NCI-H1092 treated with DMSO at 0.1 percent for 48 hours (cell line): ENCODE data around the gene MKKS.
"Not testable (repeated sequence)": the region's sequence is repeated elsewhere in the genome, so short reads cannot be mapped to it uniquely, and the experiment has no call there.

ENCODE experiments used
- DNase-seq: peaks from one replicate; lab custom pipeline; 2025; lab: John Stamatoyannopoulos, UW

MKKS gene

GRCh38 chr20:10412591-10413408, 21.2 kb downstream of the MKKS start:
- DNase-seq: no peak

- no peak for DNase-seq
Observed at GRCh38 chr20:10411673-10412072, 22.3 kb downstream of the MKKS start.

GRCh38 chr20:10408108-10408813, 25.8 kb downstream of the MKKS start:
- no peak for DNase-seq

- no peak for DNase-seq
Observed at GRCh38 chr20:10404959-10405530, 29.0 kb downstream of the MKKS start.

- DNase-seq: no peak
Observed at GRCh38 chr20:10404023-10404628, 29.9 kb downstream of the MKKS start.

- no peak for DNase-seq
Observed at GRCh38 chr20:10402938-10403608, 30.9 kb downstream of the MKKS start.

- DNase-seq: no peak
Observed at GRCh38 chr20:10398834-10399369, 35.1 kb downstream of the MKKS start.

GRCh38 chr20:10394752-10395151, 39.3 kb downstream of the MKKS start:
- not testable (repeated sequence) for DNase-seq

GRCh38 chr20:10390709-10391108, 43.3 kb downstream of the MKKS start:
- DNase-seq: no peak

- DNase-seq: no peak
Observed at GRCh38 chr20:10388597-10388996, 45.4 kb downstream of the MKKS start.

GRCh38 chr20:10387686-10388085, 46.3 kb downstream of the MKKS start:
- DNase-seq: no peak

- no peak for DNase-seq
Observed at GRCh38 chr20:10385850-10386544, 48.0 kb downstream of the MKKS start.

- no peak for DNase-seq
Observed at GRCh38 chr20:10381477-10381876, 52.5 kb downstream of the MKKS start.

GRCh38 chr20:10379761-10380160, 54.3 kb downstream of the MKKS start:
- no peak for DNase-seq

GRCh38 chr20:10376270-10377075, 57.5 kb downstream of the MKKS start:
- no peak for DNase-seq

GRCh38 chr20:10375191-10375590, 58.8 kb downstream of the MKKS start:
- DNase-seq: no peak

GRCh38 chr20:10374036-10374435, 60.0 kb downstream of the MKKS start:
- no peak for DNase-seq

- no peak for DNase-seq
Observed at GRCh38 chr20:10371467-10371866, 62.6 kb downstream of the MKKS start.

- no peak for DNase-seq
Observed at GRCh38 chr20:10370091-10370887, 63.7 kb downstream of the MKKS start.

- DNase-seq: no peak
Observed at GRCh38 chr20:10369723-10370090, 64.3 kb downstream of the MKKS start.
